ENCODE data around the gene TUT1. TPM values are rescaled to one million over a fixed set of nuclear protein-coding genes. Genes with fewer than 3 reads are reported as not detected.
"Not testable (repeated sequence)": the region's sequence is repeated elsewhere in the genome, so short reads cannot be mapped to it uniquely, and the experiment has no call there.

Gene TUT1
- total RNA-seq, 1 experiment from 2014 or later = 20.7 TPM

GRCh38 chr11:62552485-62553079 is 38.7 kb downstream of the TUT1 start:
- no peak for DNase-seq
- Histone ChIP-seq H4K5ac (ENCODE audit: insufficient read length, low read depth, low read length) (no peak overlapping the region), H2BK120ac (ENCODE audit: low read depth, low read length, poor library complexity, severe bottlenecking) (peak overlapping the region; percentile 93), H3K4ac (ENCODE audit: low read depth, low read length) (peak overlapping the region; percentile 79; the same call in 1 of the 2 replicates), H3K79me1 (ENCODE audit: insufficient read depth, low read depth, low read length, poor library complexity, severe bottlenecking) (no peaks in the 10 kb centered on the region), H4K91ac (ENCODE audit: insufficient read length, low read depth, low read length) (peak overlapping the region; percentile 73), H2AFZ (ENCODE audit: low read length) (no peak overlapping the region), H3K14ac (ENCODE audit: insufficient read depth, low read length) (peak overlapping the region; percentile 90), H3K4me1 (ENCODE audit: insufficient read depth, low read length) (peaks cover 22% of the 10 kb centered on the region; the same call in 1 of the 2 replicates), H2AK5ac (ENCODE audit: insufficient read length, low read length) (no peak overlapping the region), H2BK12ac (ENCODE audit: insufficient read length, low read depth, low read length) (peak overlapping the region; percentile 95), H3K18ac (ENCODE audit: insufficient read length, low read depth, low read length) (peak overlapping the region; percentile 95), H4K8ac (replicated peaks; ENCODE audit: insufficient read length, low read depth, low read length) (no peak overlapping the region), H3K23me2 (ENCODE audit: insufficient read length, low read depth, low read length, poor library complexity, severe bottlenecking) (no peaks in the 10 kb centered on the region), H2BK20ac (ENCODE audit: low read depth, low read length, poor library complexity, severe bottlenecking) (peak overlapping the region; percentile 97), H4K20me1 (ENCODE audit: control insufficient read depth, insufficient read depth, insufficient read length) (peaks cover 2% of the 10 kb centered on the region), H3T11ph (ENCODE audit: low read length) (peak overlapping the region; percentile 46), H3K27me3 (ENCODE audit: insufficient read depth, low read length) (peaks cover 15% of the 10 kb centered on the region), H2BK5ac (ENCODE audit: insufficient read length, low read length) (no peak overlapping the region), H3K79me2 (ENCODE audit: insufficient read depth, low read length) (no peaks in the 10 kb centered on the region), H3K9me3 (ENCODE audit: control insufficient read depth, low read depth, low read length) (no peaks in the 10 kb centered on the region), H3K27ac (ENCODE audit: insufficient read length, low read depth, low read length) (peak overlapping the region; percentile 1), H3K4me2 (ENCODE audit: insufficient read depth, insufficient read length, low read length) (peak overlapping the region; percentile 44), H3K9ac (ENCODE audit: extremely low read depth, insufficient read length, low read length) (peak overlapping the region; percentile 14), H3K56ac (ENCODE audit: insufficient read length, low read depth, low read length) (no peak overlapping the region), H2BK15ac (ENCODE audit: low read depth, low read length) (0 out of 2 replicates have a peak overlapping the region, but pooled peaks have one; percentile 0), H3K23ac (ENCODE audit: insufficient read length, low read depth, low read length) (no peak overlapping the region)
- H3K9me3 Mint-ChIP-seq = no peaks in the 10 kb centered on the region; a peak in 2 of 5 replicates
- H3K27me3 Mint-ChIP-seq (ENCODE audit: low read depth) = peaks cover 40% of the 10 kb centered on the region
- no CpG with 5 or more reads among the region's 4 CpGs for WGBS (ENCODE audit: extremely low coverage, insufficient read length, low lambda C conversion rate)
- H3K4me3 Mint-ChIP-seq = peak overlapping the region; percentile 36 to 68
- TF ChIP-seq CTCF (conservative IDR thresholded peaks at IDR 0.05) = no peak
- peaks cover 57 to 73% of the 10 kb centered on the region in 2 experiments for H3K4me1 Mint-ChIP-seq
- peaks cover 5 to 25% (median 16%) of the 10 kb centered on the region in 3 experiments for H3K36me3 Mint-ChIP-seq (ENCODE audit: insufficient read depth in 1 of 3, low read depth in 3 of 3)
- H3K27ac Mint-ChIP-seq = peak overlapping the region; percentile 74 to 99 (median 95)

- H2AK5ac ChIP-seq (ENCODE audit: insufficient read length, low read length); H2AFZ ChIP-seq (ENCODE audit: low read length); H3K56ac ChIP-seq (ENCODE audit: insufficient read length, low read depth, low read length); H4K5ac ChIP-seq (ENCODE audit: insufficient read length, low read depth, low read length); H3K9me3 Mint-ChIP-seq; H3K23ac ChIP-seq (ENCODE audit: insufficient read length, low read depth, low read length); DNase-seq; H3K4me2 ChIP-seq (ENCODE audit: insufficient read depth, insufficient read length, low read length); H3K9ac ChIP-seq (ENCODE audit: extremely low read depth, insufficient read length, low read length); H2BK12ac ChIP-seq (ENCODE audit: insufficient read length, low read depth, low read length); H2BK5ac ChIP-seq (ENCODE audit: insufficient read length, low read length); H3T11ph ChIP-seq (ENCODE audit: low read length); H2BK15ac ChIP-seq (ENCODE audit: low read depth, low read length); H3K9me3 ChIP-seq (ENCODE audit: control insufficient read depth, low read depth, low read length); H3K36me3 Mint-ChIP-seq (ENCODE audit: insufficient read depth in 1 of 3, low read depth in 3 of 3); H3K79me2 ChIP-seq (ENCODE audit: insufficient read depth, low read length); H2BK120ac ChIP-seq (ENCODE audit: low read depth, low read length, poor library complexity, severe bottlenecking); H4K91ac ChIP-seq (ENCODE audit: insufficient read length, low read depth, low read length); H3K27ac ChIP-seq (ENCODE audit: insufficient read length, low read depth, low read length); H3K79me1 ChIP-seq (ENCODE audit: insufficient read depth, low read depth, low read length, poor library complexity, severe bottlenecking); H4K20me1 ChIP-seq (ENCODE audit: control insufficient read depth, insufficient read depth, insufficient read length); H4K8ac ChIP-seq (replicated peaks; ENCODE audit: insufficient read length, low read depth, low read length): not testable (repeated sequence)
- H3K18ac ChIP-seq (ENCODE audit: insufficient read length, low read depth, low read length) = peak overlapping the region; percentile 80
- Mint-ChIP-seq H3K4me3 (0 out of 5 replicates have a peak overlapping the region, but pooled peaks of 1 of the 2 experiments have one; percentile 4), H3K4me1 (peaks cover 43 to 58% of the 10 kb centered on the region in 2 experiments), H3K27ac (peak overlapping the region in 1 of 3 experiments; percentile 71; a peak in 1 of 7 replicates), H3K27me3 (ENCODE audit: low read depth) (peaks cover 56% of the 10 kb centered on the region)
- H2BK20ac ChIP-seq (ENCODE audit: low read depth, low read length, poor library complexity, severe bottlenecking) = peak overlapping the region; percentile 95
- H3K27me3 ChIP-seq (ENCODE audit: insufficient read depth, low read length) = peaks cover 27% of the 10 kb centered on the region
- peak overlapping the region; percentile 2; the same call in 1 of the 2 replicates for H3K4ac ChIP-seq (ENCODE audit: low read depth, low read length)
- WGBS (ENCODE audit: extremely low coverage, insufficient read length, low lambda C conversion rate) = no CpG with 5 or more reads among the region's 2 CpGs
- H3K23me2 ChIP-seq (ENCODE audit: insufficient read length, low read depth, low read length, poor library complexity, severe bottlenecking) = peaks cover 18% of the 10 kb centered on the region
- H3K14ac ChIP-seq (ENCODE audit: insufficient read depth, low read length) = peak overlapping the region; percentile 9; the same call in 1 of the 2 replicates
- H3K4me1 ChIP-seq (ENCODE audit: insufficient read depth, low read length) = peaks cover 14% of the 10 kb centered on the region; the same call in 1 of the 2 replicates
Measured at GRCh38 chr11:62550478-62550877, 40.8 kb downstream of the TUT1 start.

Data from H9 (cell line).